Peyer's patch (tissue), 4 donors: ENCODE measurements around the gene MRPL44.

Source experiments
- CTCF ChIP-seq, 6 experiments: fragments of 450-650 bp in 4 of 6; fragments of 200-600 bp in 2 of 6; sonication (generic) in 1 of 6; IDR thresholded peaks; one replicate each; pipeline ENCODE4 v1.5.1; 2017 to 2019; ENCODE audit warnings: antibody characterized with exemption in 6 of 6, mild to moderate bottlenecking in 3 of 6, moderate library complexity in 1 of 6
- POLR2A ChIP-seq, 2 donors: fragments of 450-650 bp; IDR thresholded peaks; one replicate each; pipeline ENCODE4 v1.5.1; 2017; ENCODE audit warnings: antibody characterized with exemption in 2 of 2, mild to moderate bottlenecking in 2 of 2, moderate library complexity in 2 of 2

GRCh38 chr2:223979730-223980396 is 22.6 kb downstream of the MRPL44 start:
- TF ChIP-seq CTCF (IDR thresholded peaks at IDR 0.05) (no peak), POLR2A (IDR thresholded peaks at IDR 0.05) (no peak)
